ENCODE data around the gene AFAP1L1. TPM values are rescaled to one million over a fixed set of nuclear protein-coding genes. Genes with fewer than 3 reads are reported as not detected.
A peak's percentile ranks its signal among the peaks of the same experiment; 100 is the strongest.

AFAP1L1 gene
- total RNA-seq, 4 donors from 2014 or later, result 4.8 to 11.6 (median 7.3) TPM

GRCh38 chr5:149261246-149261645 lies 10.4 kb upstream of the AFAP1L1 start:
- Histone ChIP-seq H3K27ac (no peak overlapping the region), H3K9me3 (no peaks in the 10 kb centered on the region), H3K4me3 (no peak overlapping the region), H3K36me3 (no peaks in the 10 kb centered on the region), H3K4me1 (no peaks in the 10 kb centered on the region), H3K27me3 (peaks cover 9% of the 10 kb centered on the region)
- TF ChIP-seq EP300 (IDR thresholded peaks at IDR 0.05) (no peak), POLR2A (IDR thresholded peaks at IDR 0.05) (no peak), CTCF (IDR thresholded peaks at IDR 0.05) (no peak), POLR2AphosphoS5 (IDR thresholded peaks at IDR 0.05) (no peak)
- WGBS, result 81% methylated on average over 7 of the region's 7 CpGs
- no peak for DNase-seq (ENCODE audit: low spot score in 2 of 2)

- Histone ChIP-seq H3K4me3 (no peak overlapping the region), H3K9me3 (no peaks in the 10 kb centered on the region), H3K36me3 (no peaks in the 10 kb centered on the region), H3K27me3 (peaks cover 9% of the 10 kb centered on the region), H3K27ac (no peak overlapping the region), H3K4me1 (no peaks in the 10 kb centered on the region)
- DNase-seq (ENCODE audit: low spot score in 2 of 2), result no peak
- whole genome bisulfite sequencing, result 66% methylated on average over 4 of the region's 4 CpGs
- TF ChIP-seq EP300 (IDR thresholded peaks at IDR 0.05) (no peak), CTCF (IDR thresholded peaks at IDR 0.05) (no peak), POLR2AphosphoS5 (IDR thresholded peaks at IDR 0.05) (no peak), POLR2A (IDR thresholded peaks at IDR 0.05) (no peak)
These were observed 9.3 kb upstream of the AFAP1L1 start for GRCh38 chr5:149262315-149262714.

- no peaks in the 10 kb centered on the region for H3K4me1 ChIP-seq
- no peak overlapping the region for H3K4me3 ChIP-seq
- no peak for DNase-seq (ENCODE audit: low spot score in 2 of 2)
- TF ChIP-seq POLR2AphosphoS5 (IDR thresholded peaks at IDR 0.05), result no peak
- TF ChIP-seq CTCF (IDR thresholded peaks at IDR 0.05), result peak; percentile 24 to 71
- no peak overlapping the region for H3K27ac ChIP-seq
- H3K9me3 ChIP-seq, result no peaks in the 10 kb centered on the region
- H3K27me3 ChIP-seq, result peaks cover 9% of the 10 kb centered on the region
- H3K36me3 ChIP-seq, result no peaks in the 10 kb centered on the region
- 27% methylated on average over 12 of the region's 12 CpGs for WGBS
These were observed 7.1 kb upstream of the AFAP1L1 start for GRCh38 chr5:149264439-149265067.

- Histone ChIP-seq H3K27me3 (peaks cover 9% of the 10 kb centered on the region), H3K36me3 (no peaks in the 10 kb centered on the region), H3K9me3 (no peaks in the 10 kb centered on the region), H3K27ac (no peak overlapping the region), H3K4me3 (no peak overlapping the region), H3K4me1 (no peaks in the 10 kb centered on the region)
- TF ChIP-seq CTCF (IDR thresholded peaks at IDR 0.05), result no peak
- TF ChIP-seq POLR2A (IDR thresholded peaks at IDR 0.05), result no peak
- TF ChIP-seq POLR2AphosphoS5 (IDR thresholded peaks at IDR 0.05), result no peak
- no peak for TF ChIP-seq EP300 (IDR thresholded peaks at IDR 0.05)
- WGBS, result 88% methylated on average over 7 of the region's 7 CpGs
- DNase-seq (ENCODE audit: low spot score in 2 of 2), result no peak
These were observed 6.6 kb upstream of the AFAP1L1 start for GRCh38 chr5:149265068-149265465.

- DNase-seq (ENCODE audit: low spot score in 2 of 2), result no peak
- no peak overlapping the region for H3K4me3 ChIP-seq
- peaks cover 9% of the 10 kb centered on the region for H3K27me3 ChIP-seq
- TF ChIP-seq CTCF (IDR thresholded peaks at IDR 0.05) (no peak), POLR2A (IDR thresholded peaks at IDR 0.05) (no peak), EP300 (IDR thresholded peaks at IDR 0.05) (no peak), POLR2AphosphoS5 (IDR thresholded peaks at IDR 0.05) (no peak)
- H3K4me1 ChIP-seq, result no peaks in the 10 kb centered on the region
- WGBS, result 25% methylated on average over 4 of the region's 4 CpGs
- H3K9me3 ChIP-seq, result no peaks in the 10 kb centered on the region
- H3K36me3 ChIP-seq, result no peaks in the 10 kb centered on the region
- no peak overlapping the region for H3K27ac ChIP-seq
These were observed 6.1 kb upstream of the AFAP1L1 start for GRCh38 chr5:149265597-149265996.
